HL-60/S4 treated with phorbol 12-myristate 13-acetate at 8.2 ng/mL for 4 days and 3 days (cell line): Measurements from ENCODE around the gene UNC13A.

Experiments
- in situ Hi-C: fragments of 300-500 bp; cut with MboI; formaldehyde crosslinking; loops from 2 replicates; pipeline ENCODE4 v1.15.0; 2022; ENCODE audit warnings: low sequenced_read_pairs

UNC13A gene

DNA sequence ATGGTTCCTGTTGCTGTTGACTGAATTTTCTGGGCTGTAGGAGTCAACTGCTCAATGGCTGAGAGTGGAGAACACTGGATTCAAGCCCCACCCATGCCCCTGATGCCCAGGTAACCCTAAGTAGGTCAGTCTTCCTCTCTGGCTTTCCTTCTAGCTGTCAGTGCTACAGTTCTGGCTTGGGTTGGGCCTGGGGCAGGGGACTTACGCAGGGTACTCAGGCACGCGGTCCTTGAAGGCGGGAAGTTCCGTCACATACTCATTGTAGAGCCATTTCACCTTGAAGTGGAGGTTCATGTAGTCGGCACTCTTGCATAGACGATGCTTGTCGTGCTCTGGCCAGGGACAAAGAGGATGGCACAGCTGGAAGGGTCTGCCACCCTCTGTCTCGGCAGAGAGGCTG lies 55.6 kb downstream of the UNC13A start:
- in situ Hi-C loops, result no loop called here

DNA sequence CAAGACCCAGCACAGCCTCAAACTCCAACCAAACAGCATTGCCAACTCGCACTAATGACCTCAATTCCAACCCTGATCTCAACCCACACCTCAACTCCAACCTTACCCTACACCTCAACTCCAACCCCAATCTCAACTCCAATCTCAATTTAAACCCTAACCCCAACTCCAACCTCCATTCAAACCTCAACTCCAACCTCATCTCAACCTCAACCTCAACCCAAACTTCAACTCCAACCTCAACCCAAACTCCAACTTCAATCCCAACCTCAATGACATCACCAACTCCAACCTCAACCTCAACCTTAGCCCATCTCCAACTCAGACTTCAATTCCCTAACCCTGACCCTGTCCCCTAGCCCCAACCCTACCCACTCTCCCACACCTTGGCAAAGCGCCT lies 58.4 kb downstream of the UNC13A start:
- in situ Hi-C loops, result no loop called here

DNA sequence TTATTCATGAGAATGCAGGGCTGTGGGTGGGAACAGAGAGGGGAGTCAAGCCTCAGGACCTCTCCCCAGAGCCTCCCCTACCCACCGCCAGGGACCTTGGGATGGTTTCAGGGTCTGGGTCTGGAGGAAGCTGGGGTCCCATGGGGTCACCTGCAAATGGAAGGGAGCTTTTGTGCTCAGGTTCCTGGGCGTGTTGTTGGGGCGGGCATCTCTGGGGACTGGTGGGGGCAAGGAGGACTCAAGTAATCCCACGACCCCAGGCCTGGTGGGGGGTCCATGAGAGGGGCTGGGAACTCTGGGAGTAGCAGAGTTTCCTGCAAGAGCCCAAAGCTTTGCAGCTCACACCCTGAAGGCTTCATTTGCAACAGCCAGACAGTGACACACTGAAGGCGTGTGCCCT lies 60.2 kb downstream of the UNC13A start:
- in situ Hi-C loops, result no loop called here

DNA sequence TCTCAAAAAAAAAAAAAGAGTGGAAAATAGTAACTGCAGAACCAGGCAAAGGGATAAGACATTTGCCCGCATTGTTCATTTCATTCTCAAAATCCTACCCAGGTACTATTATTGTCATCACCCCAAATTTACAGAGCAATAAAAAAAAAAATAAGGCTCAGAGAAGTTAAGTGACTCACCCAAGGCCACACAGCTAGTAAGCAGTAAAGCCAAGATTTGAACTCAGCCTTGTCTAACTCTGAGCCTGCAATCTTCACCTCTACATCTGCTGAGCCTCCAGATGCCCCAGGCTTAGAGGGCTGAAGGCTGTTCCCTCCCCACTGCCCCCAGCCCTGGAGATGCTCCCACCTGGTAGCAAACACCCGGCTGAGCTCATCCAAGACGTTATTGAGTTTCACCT lies 61.0 kb downstream of the UNC13A start:
- in situ Hi-C loops, result no loop called here

DNA sequence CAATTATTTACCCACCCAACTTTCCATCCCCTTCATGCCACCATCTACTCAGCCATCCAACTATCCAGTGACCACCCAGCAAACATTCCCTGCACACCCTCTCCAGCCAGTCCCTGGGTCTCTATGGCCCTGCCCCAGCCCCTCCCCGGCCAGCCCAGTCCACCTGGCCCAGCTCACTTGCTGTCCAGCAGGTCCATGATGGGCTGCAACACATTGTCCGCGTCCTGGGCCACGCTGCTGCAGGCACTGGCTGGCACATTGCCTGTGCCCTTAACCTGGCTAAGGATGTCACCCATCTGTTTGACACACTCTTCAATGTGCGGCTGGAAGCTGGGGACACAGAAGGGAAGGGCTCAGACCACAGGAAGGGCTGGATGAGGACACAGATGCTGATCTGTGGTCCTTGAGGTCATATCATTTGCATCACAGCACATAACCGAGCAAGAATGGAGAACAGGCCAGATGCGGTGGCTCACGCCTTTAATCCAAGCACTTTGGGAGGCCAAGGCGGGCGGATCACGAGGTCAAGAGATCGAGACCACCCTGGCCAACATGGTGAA lies 61.6 kb downstream of the UNC13A start:
- in situ Hi-C loops, result no loop called here

DNA sequence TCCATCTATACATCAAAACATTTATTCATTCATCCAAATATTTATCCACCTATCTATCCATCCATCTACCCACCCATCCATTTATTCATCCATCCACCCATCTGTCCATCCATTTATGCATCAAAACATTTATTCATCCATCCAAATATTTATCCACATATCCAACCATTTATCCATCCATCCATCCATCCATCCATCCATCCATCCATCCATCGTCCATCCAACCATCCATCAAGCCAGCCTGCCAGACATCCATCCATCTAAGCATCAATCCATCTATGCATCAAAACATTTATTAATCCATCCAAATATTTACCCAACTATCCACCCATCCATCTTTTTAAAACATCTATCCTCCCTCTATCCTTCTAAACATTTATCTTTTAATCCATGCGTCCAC lies 62.2 kb downstream of the UNC13A start:
- in situ Hi-C loops, result no loop called here

DNA sequence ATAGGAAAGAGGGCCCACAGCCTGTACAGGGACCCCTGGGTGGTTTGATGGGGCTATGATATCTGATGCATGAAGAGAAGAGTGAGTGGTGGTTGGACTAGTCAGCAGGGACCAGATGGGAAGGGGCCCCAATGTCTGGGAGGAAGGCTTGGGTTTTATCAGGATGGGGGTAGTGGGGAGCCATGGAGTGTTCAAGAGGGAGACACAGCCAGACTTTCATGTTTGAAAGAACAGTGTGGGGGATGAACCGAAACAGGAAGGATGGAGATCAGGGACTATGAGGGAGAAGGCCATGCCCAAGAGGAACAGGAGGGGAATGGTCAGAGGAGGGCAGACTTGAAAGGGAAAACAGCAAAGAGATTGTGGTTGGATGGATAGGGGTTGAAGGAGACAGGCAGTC lies 63.1 kb downstream of the UNC13A start:
- in situ Hi-C loops, result no loop called here

DNA sequence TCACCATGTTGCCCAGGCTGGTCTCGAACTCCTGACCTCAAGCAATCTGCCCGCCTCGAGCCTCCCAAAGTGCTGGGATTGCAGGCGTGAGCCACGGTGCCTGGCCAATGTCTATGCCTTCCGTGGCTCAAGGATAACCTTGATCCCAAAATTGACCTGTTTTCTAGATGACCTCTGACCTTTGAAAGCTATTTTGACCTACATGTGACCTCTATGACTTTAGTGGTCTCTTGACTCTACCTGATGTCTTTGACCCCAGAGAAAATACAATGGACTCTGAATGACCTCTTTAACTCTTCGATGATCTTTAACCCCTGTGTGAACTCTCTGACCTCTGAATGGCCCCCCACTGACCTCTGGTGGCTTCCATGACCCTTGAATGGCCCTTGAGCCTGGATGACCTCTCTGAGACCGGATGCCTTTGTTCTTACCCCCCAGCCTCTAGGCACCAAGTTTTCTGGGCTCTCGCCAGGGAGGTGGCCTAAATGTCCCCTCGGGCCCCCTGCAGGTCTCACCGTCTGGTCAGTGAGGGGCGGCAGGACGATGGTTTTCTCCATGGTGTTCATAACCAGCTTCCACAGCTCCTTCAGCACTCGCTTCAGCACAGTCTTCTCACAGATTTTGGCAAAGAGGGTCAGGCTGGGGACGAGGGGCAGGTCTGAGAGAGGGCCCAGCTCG lies 63.7 kb downstream of the UNC13A start:
- in situ Hi-C loops, result no loop called here

DNA sequence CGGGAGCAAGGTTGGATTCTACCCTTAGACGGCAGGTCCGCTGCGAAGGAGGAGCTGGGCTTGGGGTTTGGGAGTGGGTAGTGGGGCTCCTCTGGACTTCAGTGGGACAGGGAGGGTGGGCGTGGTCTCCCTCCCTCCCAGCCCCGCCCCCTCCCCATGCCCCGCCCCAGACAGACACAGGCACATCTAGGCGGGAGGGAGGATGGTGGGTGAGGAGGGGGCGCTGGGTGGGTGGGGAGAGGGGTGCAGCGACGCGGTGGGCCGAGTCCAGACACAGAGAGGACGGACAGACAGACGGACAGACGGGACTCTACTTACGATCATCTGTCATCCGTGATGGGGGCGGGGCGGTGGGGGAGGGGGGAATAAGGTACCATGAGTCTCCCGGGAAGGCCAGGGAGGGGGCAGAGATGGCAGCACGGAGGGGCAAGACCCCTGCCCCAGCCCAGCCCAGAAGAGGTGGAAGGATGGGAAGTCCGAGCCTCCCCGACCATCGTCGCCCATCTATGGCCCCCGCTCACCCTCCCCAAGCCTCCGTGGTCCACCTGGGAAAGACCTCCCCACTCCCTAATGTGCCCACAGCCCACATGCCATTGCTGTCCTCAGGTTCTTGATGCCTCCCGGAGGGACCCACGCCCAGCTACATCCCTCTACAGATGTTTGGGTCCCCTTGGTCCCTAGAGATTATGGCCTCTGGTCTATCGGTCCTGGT lies 64.8 kb downstream of the UNC13A start:
- in situ Hi-C loops, result no loop called here

DNA sequence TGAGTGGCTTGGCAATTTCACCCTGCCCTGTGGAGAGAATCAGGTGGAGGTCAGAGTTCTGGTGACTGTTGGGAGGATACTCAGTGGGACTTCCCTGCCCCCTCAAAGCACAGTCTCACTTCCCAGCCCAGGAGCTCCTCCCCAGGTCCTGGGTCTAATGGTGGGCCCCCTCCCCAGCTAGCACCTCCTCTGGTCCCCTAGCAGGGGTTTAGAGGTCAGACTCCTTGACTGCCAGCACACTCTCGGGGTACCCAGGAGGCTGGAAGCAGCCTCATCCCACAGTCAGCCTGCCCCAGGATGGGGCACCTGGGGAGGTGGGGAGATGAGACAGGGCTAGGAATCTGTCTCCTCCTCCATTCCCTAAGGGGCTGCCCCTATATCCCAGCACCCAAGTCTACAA lies 67.5 kb downstream of the UNC13A start:
- in situ Hi-C loops, result no loop called here

DNA sequence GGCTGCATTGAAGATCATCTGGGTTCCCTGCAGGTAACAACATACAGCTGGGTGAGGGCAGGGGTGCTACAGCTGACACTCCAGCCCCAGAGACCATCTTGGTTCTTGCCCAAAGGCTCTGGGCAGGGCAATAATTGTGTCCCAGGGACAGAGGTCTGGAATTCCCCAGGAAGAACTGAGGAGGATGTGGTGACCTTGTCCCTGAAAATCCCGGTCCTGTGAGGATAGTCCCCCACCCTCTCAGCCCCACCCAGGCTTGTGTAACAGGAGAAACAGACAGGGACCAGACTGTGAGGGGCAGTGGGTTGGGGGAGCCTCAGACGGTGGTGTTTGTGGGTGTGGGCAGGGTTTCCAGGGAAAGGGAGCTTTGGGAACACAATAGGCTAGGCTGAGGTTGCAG lies 69.2 kb downstream of the UNC13A start:
- in situ Hi-C loops, result no loop called here

DNA sequence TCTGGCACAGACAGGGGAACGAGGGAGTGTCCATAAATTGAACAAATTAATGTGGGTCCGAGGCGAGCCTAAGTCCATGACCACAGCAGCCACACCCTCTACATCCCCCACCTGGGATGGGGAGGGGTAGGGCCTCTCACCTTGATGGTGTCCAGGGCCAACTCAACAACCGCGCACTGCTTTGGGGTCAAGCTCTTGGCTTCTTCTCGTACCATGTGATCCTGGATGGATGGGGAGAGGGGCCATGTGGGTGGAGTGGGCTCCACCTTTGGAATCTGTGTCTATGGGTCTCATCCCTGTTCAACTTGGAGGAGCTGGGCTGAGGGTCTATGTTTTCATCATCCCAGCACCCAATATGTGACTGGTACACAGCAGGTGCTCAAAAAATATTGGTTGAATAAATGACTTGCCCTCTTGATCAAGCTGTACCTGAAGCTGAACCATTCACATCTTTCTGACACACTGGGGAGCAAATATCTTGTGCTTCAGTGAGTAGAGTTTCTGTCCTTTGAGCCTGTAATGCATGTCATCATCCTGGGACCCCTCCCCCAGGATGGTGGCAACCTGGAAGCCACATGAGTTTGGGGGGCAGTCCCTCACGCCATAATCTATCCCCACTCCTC lies 69.8 kb downstream of the UNC13A start:
- in situ Hi-C loops, result no loop called here

DNA sequence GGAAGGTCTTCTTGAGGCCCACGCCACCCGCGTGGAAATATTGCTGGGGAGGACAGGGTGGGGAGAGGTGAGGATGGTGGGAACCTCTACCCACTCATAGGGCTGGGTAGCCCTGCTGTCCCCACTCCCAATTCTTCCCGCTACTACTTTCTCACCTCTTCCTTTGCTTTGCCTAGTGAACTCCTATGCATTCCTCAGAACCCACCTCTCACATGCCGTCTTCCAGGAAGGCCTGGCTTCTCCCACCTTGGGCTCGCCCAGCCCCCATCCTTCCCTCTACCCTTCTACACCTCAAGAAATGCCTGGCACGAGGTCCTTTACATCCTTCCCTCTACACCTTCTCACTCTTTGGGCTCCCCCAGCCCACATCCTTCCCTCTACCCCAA lies 70.4 kb downstream of the UNC13A start:
- in situ Hi-C loops, result no loop called here

DNA sequence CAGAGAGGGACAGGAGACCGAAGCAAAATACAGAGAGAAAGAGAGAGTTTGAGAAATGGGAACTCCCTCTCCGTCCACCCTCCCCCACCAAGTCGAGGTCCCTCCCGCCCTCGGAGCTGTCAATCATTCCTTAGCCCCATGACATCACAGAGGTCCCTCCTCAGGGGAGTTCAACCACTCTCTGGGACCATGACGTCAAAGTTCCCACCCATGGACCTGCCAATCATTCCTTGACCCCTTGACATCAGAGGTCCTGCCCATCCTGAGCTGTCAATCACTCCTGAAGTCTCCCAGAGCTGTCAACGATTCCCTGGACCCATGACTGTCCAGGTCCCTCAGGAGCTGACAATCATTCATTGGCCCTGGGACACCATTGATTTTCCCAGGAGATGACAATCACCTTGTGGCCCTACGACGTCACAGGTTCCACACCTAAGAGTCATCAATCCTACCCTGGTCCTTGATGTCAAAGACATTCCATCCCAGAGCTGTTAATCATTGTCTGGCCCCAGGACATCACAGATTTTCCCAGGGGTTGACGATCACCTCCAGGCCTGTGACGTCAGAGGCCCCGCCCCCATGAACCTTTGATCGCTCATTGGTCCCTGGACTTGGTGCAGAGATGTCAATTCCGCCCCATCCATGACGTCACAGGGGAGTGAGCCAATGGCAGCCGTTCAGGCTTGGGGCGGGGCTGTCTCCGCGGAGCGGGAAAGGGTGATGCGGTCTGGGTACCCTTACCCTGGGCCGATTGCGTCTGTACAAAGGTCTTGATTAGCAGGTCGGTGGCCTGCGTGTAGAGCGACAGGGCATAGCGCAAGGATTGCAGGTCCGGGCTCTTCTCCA lies 71.0 kb downstream of the UNC13A start:
- in situ Hi-C loops, result no loop called here

DNA sequence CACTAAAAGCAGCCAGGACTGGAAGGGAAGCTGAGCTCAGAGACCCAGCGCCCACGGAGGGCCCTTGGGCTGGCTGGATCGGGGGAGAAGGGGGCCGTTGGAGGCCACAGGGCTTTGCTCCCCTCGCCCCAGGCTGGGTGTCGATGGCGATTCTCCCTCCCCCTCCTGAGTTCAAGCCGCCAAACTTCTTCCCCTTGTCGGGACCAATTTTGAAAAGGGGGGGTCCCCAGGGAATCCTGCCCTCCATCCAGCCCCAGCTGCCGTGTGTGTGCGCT lies 71.5 kb downstream of the UNC13A start:
- in situ Hi-C loops, result no loop called here

DNA sequence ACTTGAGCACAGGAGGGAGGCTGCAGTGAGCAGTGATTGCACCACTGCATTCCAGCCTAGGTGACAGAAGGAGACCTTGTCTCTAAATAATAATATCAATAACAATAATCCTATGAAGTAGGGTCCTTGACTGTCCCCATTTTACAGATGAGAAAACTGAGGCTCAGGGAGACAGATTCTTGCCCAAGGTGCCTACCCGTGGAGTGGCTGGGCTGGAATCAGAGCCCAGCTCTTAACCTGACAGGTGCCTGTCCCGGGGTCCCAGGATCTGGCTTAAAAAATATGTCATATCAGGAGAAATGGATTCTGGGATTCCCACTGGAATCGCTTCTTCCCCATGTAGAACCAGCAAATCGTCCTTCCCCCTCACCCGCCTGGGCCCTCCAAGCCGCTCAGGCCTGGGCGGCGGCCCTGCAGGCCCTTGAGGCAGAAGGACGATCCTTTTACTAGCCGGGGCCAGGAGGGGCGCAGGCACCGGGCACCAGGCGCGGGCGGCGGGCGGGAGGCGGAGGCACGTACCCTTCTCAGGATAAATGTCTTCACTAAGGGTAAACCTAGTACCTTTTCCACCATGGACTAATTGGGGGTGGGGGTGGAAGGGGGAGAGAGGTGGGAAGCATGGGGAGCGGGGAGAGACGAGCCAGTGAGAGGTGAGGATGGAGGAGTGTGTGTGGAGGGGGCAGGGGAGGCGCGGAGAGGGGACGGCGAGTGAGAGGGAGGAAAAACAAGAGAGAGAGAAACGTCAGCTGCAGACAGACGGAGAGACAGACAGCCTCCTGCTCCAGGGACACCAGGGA lies 72.1 kb downstream of the UNC13A start:
- in situ Hi-C loops, result no loop called here

DNA sequence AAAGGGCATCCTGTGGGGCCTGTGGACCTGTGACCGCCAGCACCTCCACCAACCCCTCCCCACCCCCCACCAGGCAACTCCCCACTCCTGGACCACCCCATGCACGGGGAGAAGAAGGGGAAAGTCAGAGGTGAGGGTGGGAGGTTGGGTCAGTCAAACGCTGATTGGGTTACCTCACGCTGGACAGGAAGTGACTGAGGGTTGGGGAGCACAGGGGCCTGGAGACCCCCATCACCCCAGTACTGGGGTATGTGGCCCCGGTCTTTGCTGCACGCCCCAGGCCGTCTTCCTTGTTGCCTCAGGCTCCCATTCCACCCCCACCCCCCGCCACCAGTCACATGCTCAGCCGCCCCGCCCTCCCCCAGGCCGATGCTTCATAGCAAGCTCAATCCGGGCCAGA lies 73.7 kb downstream of the UNC13A start:
- in situ Hi-C loops, result no loop called here

DNA sequence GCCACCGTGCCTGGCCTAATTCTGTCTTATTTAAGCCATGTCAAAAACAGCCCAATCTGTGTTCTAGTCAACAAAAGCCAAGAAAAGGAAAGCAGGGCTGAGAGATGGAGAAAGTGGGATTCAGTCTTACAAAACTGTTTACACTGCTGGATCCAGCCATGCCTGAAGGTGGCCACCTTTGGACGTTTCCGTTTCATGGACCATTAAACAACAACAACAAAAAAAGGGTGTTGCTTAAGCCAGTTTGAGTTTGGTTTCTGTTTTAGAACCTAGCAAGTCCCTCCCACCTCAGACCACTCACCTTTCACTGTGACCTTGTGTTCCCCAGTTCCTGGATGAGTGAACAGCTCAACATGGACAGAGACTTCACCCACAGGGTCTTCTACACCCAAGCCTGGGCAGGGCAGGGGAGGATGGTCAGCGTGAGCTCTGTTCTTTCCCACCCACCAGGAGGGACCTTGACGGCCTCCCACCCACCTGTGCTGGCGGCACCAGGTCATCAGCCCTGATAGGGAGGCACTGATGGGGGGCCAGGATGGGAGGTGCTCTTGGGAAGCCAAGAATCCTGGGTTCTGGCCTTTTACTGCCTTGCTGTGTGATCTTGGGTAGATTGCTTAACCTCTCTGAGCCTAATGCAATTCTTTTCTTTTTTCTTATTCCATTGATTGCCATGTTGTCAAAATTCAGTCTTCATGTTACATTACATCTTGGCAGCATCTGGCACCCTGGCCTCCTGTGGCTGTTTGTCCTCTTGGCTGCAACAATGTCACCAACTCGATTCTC lies 76.5 kb downstream of the UNC13A start:
- in situ Hi-C loops, result no loop called here

DNA sequence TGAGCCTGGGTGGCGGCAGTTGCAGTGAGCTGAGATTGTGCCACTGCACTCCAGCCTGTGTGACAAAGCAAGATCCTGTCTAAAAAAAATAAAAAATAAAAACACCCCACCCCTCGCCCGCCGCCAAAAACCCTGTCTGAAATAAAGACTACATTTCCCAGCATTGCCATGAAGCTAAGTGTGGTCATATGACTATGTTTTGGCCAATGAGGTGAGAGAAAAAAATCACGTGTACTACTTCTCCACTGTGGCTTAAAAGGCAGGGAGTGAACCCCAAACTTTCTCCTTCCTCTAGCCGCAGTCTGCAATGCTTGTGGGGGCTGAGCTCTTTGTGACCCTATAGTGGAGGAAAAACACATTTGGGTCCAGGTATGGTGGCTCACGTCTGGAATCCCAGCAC lies 77.8 kb downstream of the UNC13A start:
- in situ Hi-C loops, result no loop called here

DNA sequence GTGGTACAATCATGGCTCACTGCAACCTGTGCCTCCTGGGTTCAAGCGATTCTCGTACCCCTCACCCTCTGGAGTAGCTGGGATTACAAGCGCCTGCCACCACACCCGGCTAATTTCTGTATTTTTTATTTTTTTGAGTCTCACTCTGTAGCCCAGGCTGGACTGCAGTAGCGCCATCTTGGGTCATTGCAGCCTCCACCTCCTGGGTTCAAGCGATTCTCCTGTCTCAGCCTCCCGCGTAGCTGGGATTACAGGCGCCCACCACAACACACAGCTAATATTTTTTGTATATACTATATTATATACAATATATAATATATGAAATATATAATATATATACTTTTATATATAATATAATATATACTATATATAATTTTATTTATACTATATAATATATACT lies 80.2 kb downstream of the UNC13A start:
- in situ Hi-C loops, result no loop called here
